Nephron (organoid): Measurements from ENCODE around the gene PLA2G4B.
A peak's percentile ranks its signal among the peaks of the same experiment; 100 is the strongest.

Source experiments
- H3K27ac Mint-ChIP-seq, 3 experiments: 2 replicates each; pipeline ENCODE4 v1.8.0; 2020; ENCODE audit warnings: mixed read lengths in 3 of 3, mild to moderate bottlenecking in 2 of 3, moderate library complexity in 1 of 3
- H3K27me3 Mint-ChIP-seq: 2 replicates; pipeline ENCODE4 v1.8.0; 2021; ENCODE audit warnings: low read depth, mild to moderate bottlenecking, moderate library complexity, mixed read lengths
- H3K36me3 Mint-ChIP-seq: 2 replicates; pipeline ENCODE4 v1.8.0; 2020; ENCODE audit warnings: low read depth, mixed read lengths
- H3K4me1 Mint-ChIP-seq: 2 replicates; pipeline ENCODE4 v1.8.0; 2020; ENCODE audit warnings: mixed read lengths
- H3K4me3 Mint-ChIP-seq, 3 experiments: 2 replicates each; pipeline ENCODE4 v1.8.0; 2020; ENCODE audit warnings: mild to moderate bottlenecking in 3 of 3, mixed read lengths in 3 of 3, moderate library complexity in 2 of 3
- H3K9me3 Mint-ChIP-seq: 2 replicates; pipeline ENCODE4 v1.8.0; 2020; ENCODE audit warnings: mixed read lengths
- CTCF ChIP-seq, 3 experiments: fragments of 200-600 bp; sonication (generic); IDR thresholded peaks; one replicate each; pipeline ENCODE4 v1.5.0; 2021; ENCODE audit warnings: antibody characterized with exemption in 3 of 3; ENCODE audit not compliant: unreplicated experiment in 3 of 3

Gene PLA2G4B

GRCh38 chr15:41836073-41836472 is 2.6 kb upstream of the PLA2G4B start:
- TF ChIP-seq CTCF (IDR thresholded peaks at IDR 0.05; ENCODE audit: unreplicated experiment in 3 of 3) = no peak
- Mint-ChIP-seq H3K27me3 (no peaks in the 10 kb centered on the region), H3K9me3 (no peaks in the 10 kb centered on the region)

GRCh38 chr15:41836713-41837454 is 1.8 kb upstream of the PLA2G4B start:
- no peak for TF ChIP-seq CTCF (IDR thresholded peaks at IDR 0.05; ENCODE audit: unreplicated experiment in 3 of 3)
- no peak overlapping the region for H3K27ac Mint-ChIP-seq
- H3K36me3 Mint-ChIP-seq = peaks cover 7% of the 10 kb centered on the region
- H3K9me3 Mint-ChIP-seq = no peaks in the 10 kb centered on the region
- H3K27me3 Mint-ChIP-seq = no peaks in the 10 kb centered on the region
- no peak overlapping the region for H3K4me3 Mint-ChIP-seq
- peaks cover 4% of the 10 kb centered on the region for H3K4me1 Mint-ChIP-seq

More at GRCh38 chr15:41836073-41836472, 2.6 kb upstream of the PLA2G4B start:
- Mint-ChIP-seq H3K4me1 (peaks cover 4% of the 10 kb centered on the region), H3K36me3 (peaks cover 9% of the 10 kb centered on the region), H3K27ac (no peak overlapping the region), H3K4me3 (no peak overlapping the region)

GRCh38 chr15:41839781-41840491 is 1.3 kb downstream of the PLA2G4B start:
- TF ChIP-seq CTCF (IDR thresholded peaks at IDR 0.05; ENCODE audit: unreplicated experiment in 3 of 3) = no peak
- H3K9me3 Mint-ChIP-seq = no peaks in the 10 kb centered on the region
- H3K4me1 Mint-ChIP-seq = peaks cover 4% of the 10 kb centered on the region
- no peak overlapping the region for H3K4me3 Mint-ChIP-seq
- H3K27me3 Mint-ChIP-seq = no peaks in the 10 kb centered on the region
- peaks cover 10% of the 10 kb centered on the region for H3K36me3 Mint-ChIP-seq
- no peak overlapping the region for H3K27ac Mint-ChIP-seq

- Mint-ChIP-seq H3K4me3 (no peak overlapping the region), H3K27ac (peak overlapping the region in 1 of 3 experiments; percentile 33), H3K36me3 (peaks cover 8% of the 10 kb centered on the region), H3K9me3 (no peaks in the 10 kb centered on the region), H3K4me1 (peaks cover 4% of the 10 kb centered on the region), H3K27me3 (no peaks in the 10 kb centered on the region)
- no peak for TF ChIP-seq CTCF (IDR thresholded peaks at IDR 0.05; ENCODE audit: unreplicated experiment in 3 of 3)
Observed at GRCh38 chr15:41840673-41841072, 2.0 kb downstream of the PLA2G4B start.

- H3K27ac Mint-ChIP-seq = peak overlapping the region in 1 of 3 experiments; percentile 33
- peaks cover 4% of the 10 kb centered on the region for H3K4me1 Mint-ChIP-seq
- no peaks in the 10 kb centered on the region for H3K27me3 Mint-ChIP-seq
- H3K36me3 Mint-ChIP-seq = peaks cover 8% of the 10 kb centered on the region
- no peak for TF ChIP-seq CTCF (IDR thresholded peaks at IDR 0.05; ENCODE audit: unreplicated experiment in 3 of 3)
- no peak overlapping the region for H3K4me3 Mint-ChIP-seq
- H3K9me3 Mint-ChIP-seq = no peaks in the 10 kb centered on the region
Observed at GRCh38 chr15:41841131-41841530, 2.5 kb downstream of the PLA2G4B start.
